GM12878 (cell line): ENCODE results near the gene SLC24A4. TPM values are rescaled to one million over a fixed set of nuclear protein-coding genes. Genes with fewer than 3 reads are reported as not detected.

ENCODE experiments used
- ATAC-seq: fragments of 200-7000 bp; cut with Tn5 transposase; 3 replicates; pipeline ENCODE4 v1.9.1; 2020; ENCODE audit warnings: mild to moderate bottlenecking, moderate library complexity
- BruUV-seq: library from RNA; stranded (reverse); fragments of 400-500 nt; replicated peaks from 2 replicates; lab custom pipeline; 2021; lab: Mats Ljungman, UMichigan
- CTCF ChIA-PET: fragments of 300-600 bp; sonication (Branson Sonifier 250); formaldehyde crosslinking; extraction: SDS; loops from one replicate; lab custom pipeline; 2021; ENCODE audit warnings: inconsistent platforms; lab: Yijun Ruan, JAX
- POLR2A ChIA-PET: fragments of 350-600 bp; formaldehyde crosslinking; extraction: SDS; loops from one replicate; lab custom pipeline; 2021; ENCODE audit warnings: inconsistent platforms; lab: Charles Lee
- RAD21 ChIA-PET: fragments of 300-600 bp; sonication (Branson Sonifier 250); formaldehyde crosslinking; loops from one replicate; lab custom pipeline; 2023; ENCODE audit warnings: antibody characterized with exemption; ENCODE audit not compliant: unreplicated experiment; lab: Charles Lee
- SMC1A ChIA-PET: fragments of 300-600 bp; sonication (Branson Sonifier 250); formaldehyde crosslinking; loops from one replicate; lab custom pipeline; 2023; ENCODE audit not compliant: unreplicated experiment, uncharacterized antibody; lab: Charles Lee
- DNase-seq: peaks from one replicate; pipeline ENCODE4 v3.0.0-alpha.2; 2011; ENCODE audit warnings: low read depth, low spot score
- FAIRE-seq: peaks from 3 replicates; lab custom pipeline; 2011; peaks lifted over from hg19 to GRCh38; lab: Jason Lieb, UNC
- H2AFZ ChIP-seq: 2 replicates; pipeline ENCODE4 v1.6.0; 2011; ENCODE audit warnings: low read depth, low read length, control low read depth; ENCODE audit not compliant: control insufficient read depth
- H3K27ac ChIP-seq: 2 replicates; pipeline ENCODE4 v1.5.1; 2011; ENCODE audit warnings: control low read depth; ENCODE audit not compliant: control insufficient read depth, insufficient read depth
- H3K27me3 ChIP-seq, 2 experiments: replicated peaks in 1 of 2; 2 replicates each; pipeline versions ENCODE4 v1.6.0 to v1.6.1; 2011; ENCODE audit warnings: low read length in 1 of 2; ENCODE audit not compliant: control insufficient read depth in 2 of 2, insufficient read depth in 2 of 2
- H3K36me3 ChIP-seq, 2 experiments: 2 replicates each; pipeline ENCODE4 v1.5.1; 2011; ENCODE audit warnings: low read length in 1 of 2; ENCODE audit not compliant: control insufficient read depth in 2 of 2, insufficient read depth in 2 of 2
- H3K4me1 ChIP-seq: 2 replicates; pipeline ENCODE4 v1.6.1; 2011; ENCODE audit warnings: mild to moderate bottlenecking, low read length, moderate library complexity, mixed read lengths; ENCODE audit not compliant: control insufficient read depth, insufficient read depth
- H3K4me2 ChIP-seq: 2 replicates; pipeline ENCODE4 v1.6.0; 2011; ENCODE audit warnings: control low read depth; ENCODE audit not compliant: control insufficient read depth, insufficient read depth
- H3K4me3 ChIP-seq: fragments of 200-600 bp; sonication (generic); 2 replicates; pipeline ENCODE4 v1.5.1; 2016
- H3K79me2 ChIP-seq: 2 replicates; pipeline ENCODE4 v1.6.0; 2011; ENCODE audit warnings: low read length; ENCODE audit not compliant: control insufficient read depth, insufficient read depth
- H3K9ac ChIP-seq: 2 replicates; pipeline ENCODE4 v1.8.0; 2011; ENCODE audit warnings: low read length, control low read depth, mixed read lengths; ENCODE audit not compliant: control insufficient read depth, insufficient read depth
- H3K9me3 ChIP-seq: replicated peaks from 3 replicates; pipeline ENCODE4 v1.5.1; 2011; ENCODE audit warnings: mild to moderate bottlenecking, low read length; ENCODE audit not compliant: control insufficient read depth, insufficient read depth
- H4K20me1 ChIP-seq: 2 replicates; pipeline ENCODE4 v1.6.0; 2011; ENCODE audit not compliant: control insufficient read depth, insufficient read depth
- BRCA1 ChIP-seq: IDR thresholded peaks from 2 replicates; pipeline ENCODE4 v1.6.1; 2011; ENCODE audit warnings: low read depth, low read length, improper control_type of control experiment
- EP300 ChIP-seq, 2 experiments: fragments of 150-350 bp in 1 of 2; IDR thresholded peaks; 2 replicates each; pipeline ENCODE4 v1.6.1; 2011 to 2012; ENCODE audit warnings: low read depth in 2 of 2, low read length in 2 of 2, borderline replicate concordance in 1 of 2, improper control_type of control experiment in 1 of 2, inconsistent platforms in 1 of 2; ENCODE audit not compliant: control insufficient read depth in 1 of 2
- FOXK2 ChIP-seq: fragments of 450-650 bp; IDR thresholded peaks from 2 replicates; pipeline ENCODE4 v1.6.1; 2017; ENCODE audit warnings: mild to moderate bottlenecking, moderate library complexity
- JUND ChIP-seq: IDR thresholded peaks from 2 replicates; pipeline ENCODE4 v1.6.1; 2012; ENCODE audit warnings: low read depth, mild to moderate bottlenecking, low read length, improper control_type of control experiment, moderate library complexity
- MEF2B ChIP-seq: fragments of 450-650 bp; IDR thresholded peaks from 2 replicates; pipeline ENCODE4 v1.6.1; 2018; ENCODE audit warnings: mild to moderate bottlenecking, moderate library complexity; ENCODE audit not compliant: partially characterized antibody, poor library complexity, severe bottlenecking
- MXI1 ChIP-seq: fragments of 150-350 bp; IDR thresholded peaks from 2 replicates; pipeline ENCODE4 v1.6.1; 2011; ENCODE audit warnings: low read depth, mild to moderate bottlenecking, inconsistent platforms, low read length, improper control_type of control experiment
- NFIC ChIP-seq: IDR thresholded peaks from 2 replicates; pipeline ENCODE4 v1.6.1; 2012; ENCODE audit warnings: low read depth, mild to moderate bottlenecking, inconsistent platforms, low read length, moderate library complexity
- NFYB ChIP-seq: IDR thresholded peaks from 2 replicates; pipeline ENCODE4 v1.6.1; 2011; ENCODE audit warnings: low read depth, mild to moderate bottlenecking, low read length, improper control_type of control experiment, moderate library complexity; ENCODE audit not compliant: insufficient read depth
- RAD21 ChIP-seq: IDR thresholded peaks from 2 replicates; pipeline ENCODE4 v1.6.1; 2011; ENCODE audit warnings: mild to moderate bottlenecking, low read depth, low read length, moderate library complexity; ENCODE audit not compliant: insufficient read depth
- RCOR1 ChIP-seq: conservative IDR thresholded peaks from 2 replicates; pipeline ENCODE4 v1.6.1; 2012; ENCODE audit warnings: low read depth, low read length, improper control_type of control experiment
- SIN3A ChIP-seq: IDR thresholded peaks from 2 replicates; pipeline ENCODE4 v1.6.1; 2012; ENCODE audit warnings: low read depth, low read length, improper control_type of control experiment
- SP1 ChIP-seq: IDR thresholded peaks from one replicate; pipeline ENCODE4 v1.6.1; 2011; ENCODE audit warnings: low read depth, low read length
- STAT3 ChIP-seq: IDR thresholded peaks from 2 replicates; pipeline ENCODE4 v1.6.1; 2011; ENCODE audit warnings: low read depth, low read length, improper control_type of control experiment
- ZNF622 ChIP-seq: fragments of 450-650 bp; IDR thresholded peaks from 2 replicates; pipeline ENCODE4 v1.6.1; 2017; ENCODE audit warnings: mild to moderate bottlenecking, inconsistent platforms
- WGBS: methylation state at CpG from one replicate; pipeline ENCODE4 v1.1.6; 2016; ENCODE audit warnings: low lambda C conversion rate; ENCODE audit not compliant: insufficient replicate concordance, insufficient coverage; ENCODE audit errors: missing lambda C conversion rate; 5-methylcytosine and 5-hydroxymethylcytosine counted together
- in situ Hi-C: fragments of 300-500 bp; cut with MboI; formaldehyde crosslinking; loops from 9 replicates; pipeline ENCODE4 v1.14.3; 2018; ENCODE audit warnings: mixed read lengths
- intact Hi-C: fragments of 100-400 bp; cut with micrococcal nuclease; formaldehyde crosslinking; loops from one replicate; pipeline ENCODE4 v1.14.2; 2022; ENCODE audit not compliant: unreplicated experiment
- polyA plus RNA-seq, 11 experiments: library from polyadenylated mRNA; depleted of rRNA in 4 of 11; unstranded in 6 of 11; stranded (reverse) in 5 of 11; fragments of >200 nt; fragmentation: Nextera tagmentation in 4 of 11; fragmentation: Illumina TruSeq in 1 of 11; extraction: Ambion mirVana in 4 of 11; extraction: Trizol in 1 of 11; gene quantifications; 1 replicate in 1 of 11; 2 replicates in 10 of 11; pipeline versions ENCODE4 v1.2.1 to v1.2.3, GENCODE V29; 2011 to 2016; ENCODE audit warnings: inconsistent platforms in 2 of 11, missing spikeins in 2 of 11, low read depth in 1 of 11
- total RNA-seq, 4 experiments: library from RNA; depleted of rRNA in 3 of 4; stranded (reverse); fragments of >200 nt in 3 of 4; fragmentation: Illumina TruSeq in 1 of 4; extraction: Trizol in 1 of 4; gene quantifications; 2 replicates each; pipeline versions ENCODE4 v1.2.1 to v1.2.3, GENCODE V29; 2013 to 2021
- TF ChIP-seq, protein P1 (sequence below): IDR thresholded peaks from 2 replicates; pipeline ENCODE4 v1.6.1; 2012; ENCODE audit warnings: low read depth, low read length, improper control_type of control experiment
- TF ChIP-seq, protein P2 (sequence below): fragments of 450-650 bp; IDR thresholded peaks from 2 replicates; pipeline ENCODE4 v1.6.1; 2018; ENCODE audit warnings: borderline replicate concordance, mild to moderate bottlenecking; ENCODE audit not compliant: partially characterized antibody
- TF ChIP-seq, protein P3 (sequence below): fragments of 150-350 bp; IDR thresholded peaks from 2 replicates; pipeline ENCODE4 v1.6.1; 2014; ENCODE audit warnings: mild to moderate bottlenecking, low read depth, low read length

Gene SLC24A4
- total and polyA plus RNA-seq, 10 of the 15 experiments (the other 5 are each of a cell fraction or from before 2014, with no cell fraction given) = under 0.01 to 0.46 (median 0.04) TPM; not detected in 5

DNA sequence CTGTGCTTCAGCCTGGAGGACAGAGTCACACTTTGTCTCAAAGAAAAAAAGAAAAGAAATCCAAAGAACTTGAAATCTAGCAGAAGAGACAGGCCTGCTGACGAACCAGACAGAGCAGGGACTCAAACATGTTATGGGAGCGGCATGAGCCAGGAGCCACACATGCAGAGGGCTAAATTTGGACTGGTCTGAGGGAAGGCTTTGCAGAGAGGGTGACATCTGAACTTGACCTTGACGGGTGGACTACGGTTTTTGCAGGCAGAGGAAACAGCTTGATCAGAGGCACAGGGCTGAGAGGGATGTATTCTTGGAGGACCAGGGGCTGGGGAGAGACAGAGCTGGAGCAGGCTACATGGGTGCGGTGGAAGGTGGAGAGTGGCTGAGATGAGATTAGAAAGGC lies 20.5 kb upstream of the SLC24A4 start:
- POLR2A ChIA-PET = no interaction called here
- 13% methylated on average over 5 of the region's 5 CpGs for WGBS

More for the DNA sequence above, 20.5 kb upstream of the SLC24A4 start:
- ChIA-PET RAD21 (no interaction called here), CTCF (no interaction called here), SMC1A (interaction anchor here (1.2 kb wide), 1 partner anchor 11 kb away, joined by 3 read pairs; no protein-coding TSS in a partner anchor)
- Histone ChIP-seq H3K9ac (no peak overlapping the region), H3K4me2 (no peak overlapping the region), H4K20me1 (no peaks in the 10 kb centered on the region), H3K9me3 (no peaks in the 10 kb centered on the region; the same call in 2 of the 3 replicates), H3K27ac (no peak overlapping the region), H3K36me3 (no peaks in the 10 kb centered on the region), H3K4me3 (no peak overlapping the region)
- in situ Hi-C loops (no loop called here), intact Hi-C loops (no loop called here)
- DNase-seq = no peak
- FAIRE-seq = no peak
- TF ChIP-seq EP300 (IDR thresholded peaks at IDR 0.05; ENCODE audit: borderline replicate concordance in 1 of 2, control insufficient read depth in 1 of 2, low read depth in 2 of 2, low read length in 2 of 2) (no peak), MEF2B (no peak), MXI1 (no peak), ZNF622 (no peak), RCOR1 (no peak), SIN3A (no peak), SP1 (no peak), RAD21 (no peak), BRCA1 (no peak), NFIC (no peak), JUND (no peak), STAT3 (no peak), FOXK2 (no peak), NFYB (no peak)
- TF ChIP-seq, protein P1, sequence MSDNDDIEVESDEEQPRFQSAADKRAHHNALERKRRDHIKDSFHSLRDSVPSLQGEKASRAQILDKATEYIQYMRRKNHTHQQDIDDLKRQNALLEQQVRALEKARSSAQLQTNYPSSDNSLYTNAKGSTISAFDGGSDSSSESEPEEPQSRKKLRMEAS = no peak
- TF ChIP-seq, protein P2, sequence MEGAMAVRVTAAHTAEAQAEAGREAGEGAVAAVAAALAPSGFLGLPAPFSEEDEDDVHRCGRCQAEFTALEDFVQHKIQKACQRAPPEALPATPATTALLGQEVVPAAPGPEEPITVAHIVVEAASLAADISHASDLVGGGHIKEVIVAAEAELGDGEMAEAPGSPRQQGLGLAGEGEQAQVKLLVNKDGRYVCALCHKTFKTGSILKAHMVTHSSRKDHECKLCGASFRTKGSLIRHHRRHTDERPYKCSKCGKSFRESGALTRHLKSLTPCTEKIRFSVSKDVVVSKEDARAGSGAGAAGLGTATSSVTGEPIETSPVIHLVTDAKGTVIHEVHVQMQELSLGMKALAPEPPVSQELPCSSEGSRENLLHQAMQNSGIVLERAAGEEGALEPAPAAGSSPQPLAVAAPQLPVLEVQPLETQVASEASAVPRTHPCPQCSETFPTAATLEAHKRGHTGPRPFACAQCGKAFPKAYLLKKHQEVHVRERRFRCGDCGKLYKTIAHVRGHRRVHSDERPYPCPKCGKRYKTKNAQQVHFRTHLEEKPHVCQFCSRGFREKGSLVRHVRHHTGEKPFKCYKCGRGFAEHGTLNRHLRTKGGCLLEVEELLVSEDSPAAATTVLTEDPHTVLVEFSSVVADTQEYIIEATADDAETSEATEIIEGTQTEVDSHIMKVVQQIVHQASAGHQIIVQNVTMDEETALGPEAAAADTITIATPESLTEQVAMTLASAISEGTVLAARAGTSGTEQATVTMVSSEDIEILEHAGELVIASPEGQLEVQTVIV = no peak
- TF ChIP-seq, protein P3, sequence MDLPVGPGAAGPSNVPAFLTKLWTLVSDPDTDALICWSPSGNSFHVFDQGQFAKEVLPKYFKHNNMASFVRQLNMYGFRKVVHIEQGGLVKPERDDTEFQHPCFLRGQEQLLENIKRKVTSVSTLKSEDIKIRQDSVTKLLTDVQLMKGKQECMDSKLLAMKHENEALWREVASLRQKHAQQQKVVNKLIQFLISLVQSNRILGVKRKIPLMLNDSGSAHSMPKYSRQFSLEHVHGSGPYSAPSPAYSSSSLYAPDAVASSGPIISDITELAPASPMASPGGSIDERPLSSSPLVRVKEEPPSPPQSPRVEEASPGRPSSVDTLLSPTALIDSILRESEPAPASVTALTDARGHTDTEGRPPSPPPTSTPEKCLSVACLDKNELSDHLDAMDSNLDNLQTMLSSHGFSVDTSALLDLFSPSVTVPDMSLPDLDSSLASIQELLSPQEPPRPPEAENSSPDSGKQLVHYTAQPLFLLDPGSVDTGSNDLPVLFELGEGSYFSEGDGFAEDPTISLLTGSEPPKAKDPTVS = no peak
- TF ChIP-seq, all 136 proteins: peak for 0
- no peak for ATAC-seq
- peaks cover 5 to 7% of the 10 kb centered on the region in 2 experiments; a peak in 2 of 4 replicates for H3K27me3 ChIP-seq
- H3K79me2 ChIP-seq = no peaks in the 10 kb centered on the region
- H3K4me1 ChIP-seq = no peaks in the 10 kb centered on the region
- no peak overlapping the region for H2AFZ ChIP-seq
- BruUV-seq = no TSS peak
